Keratinocyte (primary cell): ENCODE data around the gene CMTM2.

Experiments
- EZH2 ChIP-seq: IDR thresholded peaks from one replicate; pipeline ENCODE4 v1.6.1; 2012; ENCODE audit warnings: inconsistent platforms, mild to moderate bottlenecking, low read length, moderate library complexity
- TF ChIP-seq, protein P1 (sequence below), 3 experiments: IDR thresholded peaks in 1 of 3; conservative IDR thresholded peaks in 1 of 3; optimal IDR thresholded peaks in 1 of 3; 2 replicates in 2 of 3; 3 replicates in 1 of 3; pipeline versions ENCODE3 to v1.5.1; 2011; ENCODE audit warnings: low read length in 3 of 3, mild to moderate bottlenecking in 3 of 3, moderate library complexity in 2 of 3, control low read depth in 1 of 3, inconsistent platforms in 1 of 3; ENCODE audit not compliant: insufficient read depth in 2 of 3; ENCODE audit errors: extremely low read depth in 1 of 3

DNA sequence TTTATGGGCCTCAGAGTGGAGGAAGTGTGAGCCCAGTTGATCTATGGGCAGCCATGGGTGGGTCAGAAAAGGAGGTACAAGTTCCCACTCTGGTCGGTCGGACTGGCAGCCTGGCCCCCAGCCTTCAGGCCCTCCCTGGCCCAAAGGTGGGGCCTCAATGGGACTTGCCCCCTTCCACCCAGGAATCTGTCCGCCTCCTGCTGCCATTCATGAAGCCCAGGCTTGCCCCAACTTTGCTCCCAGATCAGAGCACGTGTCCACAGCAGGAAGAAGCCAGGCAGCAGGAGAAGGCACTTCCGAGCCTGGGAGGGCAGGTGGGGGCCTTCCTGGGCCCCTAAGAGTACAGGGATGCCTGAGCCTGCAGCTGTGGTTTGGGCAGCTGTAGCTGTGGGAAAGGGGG is 22.2 kb downstream of the CMTM2 start:
- TF ChIP-seq, protein P1, sequence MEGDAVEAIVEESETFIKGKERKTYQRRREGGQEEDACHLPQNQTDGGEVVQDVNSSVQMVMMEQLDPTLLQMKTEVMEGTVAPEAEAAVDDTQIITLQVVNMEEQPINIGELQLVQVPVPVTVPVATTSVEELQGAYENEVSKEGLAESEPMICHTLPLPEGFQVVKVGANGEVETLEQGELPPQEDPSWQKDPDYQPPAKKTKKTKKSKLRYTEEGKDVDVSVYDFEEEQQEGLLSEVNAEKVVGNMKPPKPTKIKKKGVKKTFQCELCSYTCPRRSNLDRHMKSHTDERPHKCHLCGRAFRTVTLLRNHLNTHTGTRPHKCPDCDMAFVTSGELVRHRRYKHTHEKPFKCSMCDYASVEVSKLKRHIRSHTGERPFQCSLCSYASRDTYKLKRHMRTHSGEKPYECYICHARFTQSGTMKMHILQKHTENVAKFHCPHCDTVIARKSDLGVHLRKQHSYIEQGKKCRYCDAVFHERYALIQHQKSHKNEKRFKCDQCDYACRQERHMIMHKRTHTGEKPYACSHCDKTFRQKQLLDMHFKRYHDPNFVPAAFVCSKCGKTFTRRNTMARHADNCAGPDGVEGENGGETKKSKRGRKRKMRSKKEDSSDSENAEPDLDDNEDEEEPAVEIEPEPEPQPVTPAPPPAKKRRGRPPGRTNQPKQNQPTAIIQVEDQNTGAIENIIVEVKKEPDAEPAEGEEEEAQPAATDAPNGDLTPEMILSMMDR (optimal IDR thresholded peaks at IDR 0.05 in 1 of 3, IDR thresholded peaks at IDR 0.05 in 1 of 3, conservative IDR thresholded peaks at IDR 0.05 in 1 of 3; ENCODE audit: extremely low read depth in 1 of 3, insufficient read depth in 2 of 3, low read length in 3 of 3) = no peak
- no peak for TF ChIP-seq EZH2
